MV-4-11 (cell line): ENCODE results near the gene ZFPM1.

Experiments used
- DNase-seq: peaks from one replicate; lab custom pipeline; 2025; lab: John Stamatoyannopoulos, UW

Gene ZFPM1

DNA sequence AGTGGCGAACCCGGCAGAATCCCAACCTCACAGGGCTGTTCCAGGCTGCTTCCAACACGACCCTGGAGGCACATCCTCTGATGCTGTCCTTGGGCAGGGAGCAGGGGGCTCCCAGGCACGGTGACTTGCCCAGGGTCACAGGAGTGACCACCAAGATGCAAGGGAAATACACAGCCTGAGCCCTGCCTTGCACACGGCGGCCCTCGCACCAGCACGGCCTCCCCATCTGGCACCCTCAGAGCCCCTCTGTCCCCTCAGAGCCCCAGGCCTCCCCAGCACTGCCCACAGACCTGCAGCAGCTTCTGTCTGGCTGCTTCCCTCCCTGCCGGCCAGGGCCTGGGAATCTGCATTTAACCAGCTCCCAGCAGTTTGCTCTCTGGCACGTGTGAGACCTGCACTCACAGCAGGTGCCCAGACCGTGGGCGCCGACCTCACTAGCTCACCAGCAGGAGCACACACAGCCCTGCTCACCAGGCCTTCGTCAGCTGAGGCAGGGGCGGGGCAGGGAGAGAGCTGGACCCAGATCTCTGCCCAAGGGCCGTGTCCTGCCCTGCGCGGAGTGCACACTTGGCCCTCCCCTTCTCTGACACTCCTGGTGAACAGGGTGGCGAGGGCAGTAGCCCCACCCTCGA, 87.4 kb downstream of the ZFPM1 start:
- no peak for DNase-seq

DNA sequence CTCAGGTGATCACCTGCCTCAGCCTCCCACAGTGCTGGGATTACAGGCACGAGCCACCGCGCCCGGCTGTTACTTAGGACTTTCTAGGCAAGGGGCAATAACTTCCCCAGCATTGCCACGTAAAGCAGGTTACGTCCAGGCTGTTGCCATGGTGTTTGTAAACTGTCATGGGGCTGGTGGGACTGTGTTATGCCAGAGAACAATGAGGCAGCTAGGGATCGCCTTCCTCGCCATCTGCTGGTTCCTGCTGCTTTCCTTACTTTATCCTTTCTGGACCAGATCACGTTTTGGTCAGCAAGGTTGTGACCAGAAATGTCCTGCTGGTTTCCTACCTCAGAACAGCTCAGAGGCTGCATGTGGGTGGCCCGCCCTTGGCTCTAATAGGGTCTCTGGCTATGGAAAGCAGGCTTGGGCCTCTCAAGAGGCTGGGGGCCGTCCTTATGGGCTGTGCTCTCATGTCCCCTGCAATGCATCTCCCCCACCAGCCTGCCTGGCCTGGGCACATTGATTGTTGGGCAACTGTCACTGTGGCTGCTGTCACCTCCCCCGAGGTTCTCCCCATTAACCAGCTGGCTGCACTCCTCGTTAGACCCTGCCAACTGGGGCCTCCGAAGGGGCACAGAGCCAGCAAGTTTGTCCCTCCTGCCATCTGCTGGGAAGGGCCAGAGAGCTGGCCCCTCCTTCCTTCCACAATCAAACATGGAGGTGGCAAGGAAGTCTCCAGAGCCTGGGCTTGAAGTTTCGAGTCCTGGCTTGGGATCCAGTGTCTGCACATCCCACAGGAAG, 88.9 kb downstream of the ZFPM1 start:
- no peak for DNase-seq

DNA sequence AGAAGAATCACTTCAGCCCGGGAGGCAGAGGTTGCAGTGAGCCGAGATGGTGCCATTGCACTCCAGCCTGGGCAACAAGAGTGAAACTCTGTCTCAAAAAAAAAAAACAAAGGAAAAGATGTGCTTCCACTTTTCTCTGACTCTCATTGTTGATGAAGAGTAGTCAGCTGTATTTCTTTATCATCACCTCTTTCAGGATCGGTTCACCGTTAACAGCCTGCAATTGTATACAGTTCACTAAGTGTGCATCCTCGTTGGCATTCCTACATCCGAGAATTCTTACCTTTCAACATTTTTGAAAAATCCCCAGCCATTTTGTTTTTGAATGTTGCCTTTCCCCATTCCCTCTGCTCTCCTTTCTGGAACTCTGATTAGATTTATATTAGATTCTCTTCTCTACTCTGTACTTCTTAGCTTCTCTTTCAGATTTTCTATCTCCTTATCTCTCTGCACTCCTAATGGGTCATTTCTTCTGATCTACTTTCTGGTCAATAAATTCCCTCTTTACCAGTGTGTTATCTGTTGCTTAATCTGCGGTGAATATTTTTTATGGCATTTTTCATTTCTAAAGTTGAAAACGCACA, 90.2 kb downstream of the ZFPM1 start:
- DNase-seq, result no peak

DNA sequence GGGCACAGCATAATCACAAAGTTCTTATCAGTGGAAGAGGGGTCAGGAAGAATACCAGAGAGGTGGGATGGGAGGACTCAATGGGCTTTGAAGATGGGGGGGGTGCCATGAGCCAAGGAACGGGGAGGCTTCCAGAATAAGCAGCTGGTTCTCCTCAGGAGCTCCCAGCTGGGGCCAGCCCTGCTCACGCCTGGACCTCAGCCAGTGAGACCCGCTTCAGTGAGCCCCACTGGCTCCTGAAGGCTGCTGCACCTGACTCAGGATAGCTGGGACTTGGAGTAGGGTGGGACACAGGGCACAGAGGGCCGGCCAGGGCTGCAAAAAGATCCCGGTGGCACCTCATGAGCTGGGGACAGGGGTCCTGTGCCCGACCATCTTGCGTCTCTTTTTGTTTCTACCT, 92.7 kb downstream of the ZFPM1 start:
- no peak for DNase-seq

DNA sequence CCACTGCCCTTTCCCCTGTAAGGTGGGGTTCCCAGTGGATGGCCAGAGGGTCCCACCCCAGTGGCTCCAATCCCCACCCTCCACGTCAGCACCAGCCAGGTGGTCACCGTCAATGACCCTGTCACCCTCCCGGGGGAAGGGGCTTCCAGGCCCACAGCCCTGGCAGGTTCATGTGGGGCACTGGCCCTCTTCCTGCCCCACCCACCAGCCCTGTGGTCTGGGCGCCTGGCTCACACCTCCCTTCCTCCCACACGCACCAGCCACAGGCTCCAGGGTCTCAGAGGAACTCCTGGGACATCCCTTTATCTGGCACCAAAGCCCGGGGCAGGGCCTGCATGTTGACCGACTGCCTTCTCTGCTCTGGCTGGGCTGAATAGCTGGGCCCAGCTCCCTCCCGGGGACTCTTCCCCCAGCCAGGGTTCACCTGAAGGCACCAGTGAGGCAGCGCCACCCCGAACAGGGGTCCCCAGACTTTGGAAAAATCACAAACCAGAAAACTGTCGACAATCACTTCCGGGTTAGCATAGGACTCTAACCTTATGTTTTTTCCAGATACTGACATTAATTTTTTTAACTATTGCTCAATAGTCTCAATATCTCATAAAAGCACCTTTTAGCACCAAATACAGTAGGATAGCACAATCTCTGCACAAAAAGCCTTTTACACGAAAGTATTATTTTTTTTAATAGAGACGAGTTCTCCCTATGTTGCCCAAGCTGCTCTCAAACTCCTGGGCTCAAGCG, 95.2 kb downstream of the ZFPM1 start:
- DNase-seq, result no peak

DNA sequence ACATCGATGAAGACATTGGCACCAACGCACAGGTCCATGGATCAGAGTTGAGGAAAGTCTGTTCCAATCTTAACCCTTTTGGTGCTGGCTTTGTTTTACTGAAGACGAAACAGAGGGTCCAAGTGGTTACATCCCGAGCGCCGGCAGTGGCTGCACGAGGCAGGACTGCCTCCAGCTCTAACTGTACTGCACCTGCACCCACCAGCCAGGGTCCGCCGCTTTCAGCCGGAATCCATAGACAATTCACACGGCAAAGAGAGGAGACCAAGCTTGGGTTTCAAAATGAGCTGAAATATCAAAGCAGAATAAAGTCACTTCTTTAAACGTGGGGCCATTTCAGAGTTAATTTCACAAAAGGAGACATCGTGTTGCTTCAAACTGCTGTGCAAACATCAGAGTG, 95.9 kb downstream of the ZFPM1 start:
- no peak for DNase-seq

DNA sequence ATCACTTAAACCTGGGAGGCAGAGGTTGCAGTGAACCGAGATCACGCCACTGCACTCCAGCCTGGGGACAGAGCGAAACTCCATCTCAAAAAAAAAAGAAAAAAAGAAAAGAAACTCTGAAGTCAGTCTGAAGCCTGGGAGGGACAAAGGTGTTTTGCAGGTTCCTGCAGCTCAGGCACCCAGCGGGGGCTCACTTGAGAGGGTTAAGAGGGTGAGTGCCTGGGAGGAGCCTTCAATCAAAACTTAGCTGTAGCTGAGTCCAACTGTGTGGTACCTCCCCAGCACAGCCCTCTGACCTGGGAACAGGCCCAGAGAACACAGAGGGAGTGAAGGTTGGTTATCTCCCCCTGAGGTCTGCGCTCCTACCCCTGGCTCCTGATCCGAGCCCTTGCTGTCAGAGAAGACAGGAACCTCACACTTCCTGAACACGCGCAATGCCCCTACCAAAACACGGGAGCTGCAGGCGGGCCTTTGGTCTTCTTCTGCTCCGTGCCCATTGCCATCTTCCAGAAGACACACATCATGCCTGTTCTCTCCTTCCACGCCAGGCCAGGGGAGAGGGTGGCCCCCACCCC, 96.7 kb downstream of the ZFPM1 start:
- no peak for DNase-seq

DNA sequence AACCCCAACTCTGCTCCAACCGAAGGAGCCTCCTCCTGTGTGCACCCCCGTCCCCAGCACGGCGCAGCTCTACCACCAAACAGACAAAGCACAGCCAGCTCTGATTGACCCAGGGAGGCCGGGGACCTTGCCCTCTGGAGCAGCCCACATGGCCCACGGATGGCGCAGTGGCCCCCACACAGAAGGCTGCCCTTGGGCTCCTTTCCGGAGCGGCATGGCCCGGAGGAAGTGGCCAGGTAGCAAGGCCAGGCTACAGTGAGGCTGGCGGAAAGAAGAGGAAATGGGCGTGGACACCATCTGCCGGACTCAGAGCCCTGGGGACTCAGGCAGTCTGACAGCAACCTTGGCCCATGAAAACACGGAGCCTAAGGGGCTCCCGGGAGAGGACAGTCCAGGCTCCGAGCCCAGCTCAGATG, 97.2 kb downstream of the ZFPM1 start:
- DNase-seq, result no peak

DNA sequence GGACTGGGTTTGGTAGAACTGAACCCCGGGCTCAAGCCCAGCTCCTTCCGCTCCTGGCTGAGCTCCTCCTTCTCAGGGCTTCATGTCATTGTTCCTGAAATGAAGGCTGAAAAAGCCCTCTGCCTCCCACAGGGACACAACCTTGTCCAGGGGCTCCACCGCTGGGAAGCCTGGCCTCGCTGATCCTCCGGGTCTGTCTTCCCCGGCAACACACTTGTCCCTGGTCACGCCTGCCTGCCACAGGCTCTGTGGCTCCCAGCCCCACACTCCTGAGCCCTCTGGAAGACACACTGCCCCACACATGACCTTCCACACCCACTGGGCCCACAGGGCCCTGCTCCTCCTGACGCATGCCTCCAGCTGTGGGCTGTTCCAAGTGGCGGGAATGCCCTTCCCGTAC, 99.1 kb downstream of the ZFPM1 start:
- no peak for DNase-seq

DNA sequence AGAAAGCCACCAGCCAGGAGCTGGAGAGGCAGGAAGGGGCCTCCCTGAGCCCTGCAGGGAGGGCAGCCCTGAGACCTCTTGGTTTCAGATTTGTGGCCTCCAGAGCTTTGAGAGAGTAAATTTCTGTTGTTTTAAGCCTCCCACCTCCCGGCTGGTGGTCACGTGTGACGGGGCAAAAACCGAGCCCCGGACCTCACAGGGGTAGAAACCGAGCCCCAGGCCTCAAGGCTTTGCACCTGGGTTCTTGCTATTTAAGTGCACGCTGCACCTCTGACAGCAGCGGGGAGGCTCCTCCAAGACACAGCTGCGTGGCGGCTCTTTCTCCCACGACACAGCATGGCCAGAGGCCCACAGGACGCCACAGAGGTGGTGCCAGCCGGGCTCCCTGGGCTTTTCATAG, 99.7 kb downstream of the ZFPM1 start:
- no peak for DNase-seq

DNA sequence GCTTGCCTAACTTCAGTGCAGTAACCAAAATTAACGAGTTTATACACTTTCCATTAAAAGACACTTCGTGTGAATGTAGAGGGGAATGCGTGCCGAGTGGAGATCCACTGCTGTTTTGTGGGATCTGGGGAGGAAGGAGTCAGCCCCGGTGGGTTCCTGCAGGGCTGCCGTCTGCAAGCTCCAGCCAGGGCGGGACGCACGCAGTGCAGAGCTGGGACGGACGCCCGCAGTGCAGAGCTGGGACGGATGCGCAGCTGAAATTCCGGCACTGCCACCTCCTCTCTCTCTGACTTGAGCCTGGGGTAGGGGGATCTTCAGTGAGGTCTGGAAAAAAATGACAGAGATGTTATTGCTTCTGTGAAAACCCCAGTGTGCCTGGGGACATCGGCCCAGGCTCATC, 100.7 kb downstream of the ZFPM1 start:
- no peak for DNase-seq

DNA sequence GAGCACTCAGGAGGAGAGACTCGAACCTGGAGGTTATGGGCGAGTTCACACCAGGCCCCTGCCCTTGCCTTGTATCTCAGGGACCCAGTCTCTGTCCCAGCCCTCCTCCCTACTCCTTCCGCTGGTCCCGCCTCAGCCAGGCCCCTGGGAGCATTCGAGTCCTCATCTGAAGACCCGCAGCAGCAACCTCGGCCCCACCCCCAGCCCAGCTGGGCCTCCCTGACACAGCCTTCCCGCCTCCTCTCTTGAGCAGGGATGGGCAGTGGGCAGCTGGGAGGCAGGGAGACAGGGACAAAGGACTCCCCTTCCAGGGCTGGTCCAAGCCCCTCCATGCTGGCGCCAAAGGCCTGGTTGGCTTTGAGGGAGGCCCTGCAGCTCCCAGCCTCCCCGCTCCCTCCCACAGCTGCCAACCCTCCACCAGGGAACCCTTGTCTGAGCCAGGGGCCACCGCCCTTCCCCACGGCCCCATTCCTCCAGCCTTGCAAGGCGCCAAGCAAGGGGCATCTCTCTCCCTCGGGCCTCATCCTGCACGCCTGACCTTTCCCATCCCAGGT, 101.7 kb downstream of the ZFPM1 start:
- DNase-seq, result no peak

DNA sequence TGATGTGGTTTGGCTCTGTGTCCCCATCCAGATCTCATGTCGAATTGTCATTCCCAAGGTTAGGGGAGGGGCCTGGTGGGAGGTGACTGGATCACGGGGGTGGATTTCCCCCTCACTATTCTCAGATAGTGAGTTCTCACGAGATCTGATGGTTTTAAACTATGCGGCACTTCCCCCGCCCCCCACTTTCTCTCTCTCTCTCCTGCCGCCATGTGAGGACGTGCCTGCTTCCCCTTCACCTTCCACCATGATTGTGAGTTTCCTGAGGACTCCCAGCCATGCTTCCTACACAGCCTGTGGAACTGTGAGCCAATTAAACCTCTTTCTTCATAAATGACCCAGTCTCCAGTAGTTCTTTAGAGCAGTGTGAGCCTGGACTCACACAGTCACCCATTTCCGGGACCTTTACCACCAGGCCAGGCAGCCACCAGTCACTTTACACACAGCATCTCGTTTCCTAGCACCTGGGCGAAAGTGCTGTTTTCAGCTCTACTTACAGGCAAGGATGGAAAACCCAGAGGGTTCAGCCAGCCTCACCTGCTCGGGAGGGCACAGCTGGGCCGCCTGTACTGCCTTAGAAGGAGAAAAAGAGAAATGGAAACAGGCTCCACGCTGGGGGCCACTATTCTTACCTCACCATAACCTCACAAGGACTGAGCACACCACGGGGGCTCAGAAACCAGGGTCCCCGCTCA, 103.4 kb downstream of the ZFPM1 start:
- DNase-seq, result no peak

DNA sequence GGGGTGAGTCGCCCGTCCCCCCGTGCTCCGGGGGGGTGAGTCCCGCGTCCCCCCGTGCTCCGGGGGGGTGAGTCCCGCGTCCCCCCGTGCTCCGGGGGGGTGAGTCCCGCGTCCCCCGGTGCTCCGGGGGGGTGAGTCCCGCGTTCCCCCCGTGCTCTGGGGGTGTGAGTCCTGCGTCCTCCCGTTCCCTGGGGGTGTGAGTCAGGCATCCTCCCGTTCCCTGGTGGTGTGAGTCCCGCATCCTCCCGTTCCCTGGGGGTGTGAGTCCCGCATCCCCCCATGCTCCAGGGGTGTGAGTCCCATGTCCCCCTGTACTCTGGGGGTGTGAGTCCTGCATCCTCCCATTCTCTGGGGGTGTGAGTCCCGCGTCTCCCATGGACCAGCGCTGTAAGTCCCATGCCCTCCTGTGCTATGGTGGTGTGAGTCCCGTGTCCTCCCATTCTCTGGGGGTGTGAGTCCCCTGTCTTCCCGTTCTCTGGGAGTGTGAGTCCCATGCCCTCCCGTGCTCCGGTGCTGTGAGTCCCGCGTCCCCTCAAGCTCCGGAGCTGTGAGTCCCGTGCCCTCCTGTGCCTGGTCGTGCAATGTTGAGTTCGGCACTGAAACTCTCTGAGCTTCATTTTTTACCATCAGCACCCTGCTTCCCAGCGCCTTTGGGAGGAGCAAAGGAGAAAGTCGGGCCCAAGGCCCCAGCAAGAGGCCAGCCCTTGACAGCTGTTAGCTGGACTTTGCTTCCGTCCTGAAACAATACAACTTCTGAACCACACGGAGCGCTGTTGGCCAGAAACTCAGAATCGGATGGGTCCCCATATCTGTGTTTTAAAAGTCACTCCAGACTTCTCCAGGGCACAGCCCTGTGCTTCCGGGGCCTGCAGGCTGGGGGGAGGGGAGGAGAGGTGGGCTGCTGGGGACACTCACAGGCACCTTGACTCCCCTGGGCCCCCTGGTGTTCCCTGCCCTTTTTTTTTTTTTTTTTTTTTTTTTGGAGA, 105.7 kb downstream of the ZFPM1 start:
- DNase-seq, result peak; percentile 51

DNA sequence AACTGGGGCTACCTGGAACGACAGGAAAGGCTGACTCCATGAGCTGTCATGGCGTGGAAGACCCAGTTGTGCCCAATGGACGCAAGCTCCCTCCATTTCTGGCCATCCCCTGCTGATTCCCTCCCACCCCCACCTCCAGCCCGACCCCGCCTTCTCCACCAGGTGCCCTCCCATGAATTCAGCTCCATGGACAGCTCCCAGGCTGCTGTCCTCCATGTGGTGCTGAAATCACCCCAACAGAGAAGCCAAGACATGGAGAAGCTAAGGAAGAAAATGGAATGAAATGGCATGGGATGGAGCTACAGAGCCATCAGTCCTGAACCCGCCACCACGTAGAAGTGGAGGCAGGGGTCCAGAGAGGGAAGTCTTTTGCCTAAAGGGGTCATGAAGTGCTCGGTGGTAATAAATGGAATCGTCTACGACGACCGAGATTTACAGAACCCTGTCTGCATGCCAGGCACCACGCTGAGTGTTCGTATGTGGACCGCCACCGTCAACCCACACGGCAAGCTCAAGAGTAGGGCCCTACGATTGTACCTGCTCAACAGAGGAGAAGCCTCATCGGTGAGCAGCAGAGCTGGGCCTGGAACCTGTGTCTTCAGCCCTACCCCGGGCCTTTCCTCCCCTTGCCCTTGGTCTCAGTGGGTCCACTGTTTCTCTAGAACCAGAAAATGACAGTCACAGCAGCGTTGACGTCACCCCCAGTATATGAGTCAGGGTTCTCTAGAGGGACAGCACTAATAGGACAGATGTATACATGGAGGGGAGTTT, 107.8 kb downstream of the ZFPM1 start:
- DNase-seq, result no peak

DNA sequence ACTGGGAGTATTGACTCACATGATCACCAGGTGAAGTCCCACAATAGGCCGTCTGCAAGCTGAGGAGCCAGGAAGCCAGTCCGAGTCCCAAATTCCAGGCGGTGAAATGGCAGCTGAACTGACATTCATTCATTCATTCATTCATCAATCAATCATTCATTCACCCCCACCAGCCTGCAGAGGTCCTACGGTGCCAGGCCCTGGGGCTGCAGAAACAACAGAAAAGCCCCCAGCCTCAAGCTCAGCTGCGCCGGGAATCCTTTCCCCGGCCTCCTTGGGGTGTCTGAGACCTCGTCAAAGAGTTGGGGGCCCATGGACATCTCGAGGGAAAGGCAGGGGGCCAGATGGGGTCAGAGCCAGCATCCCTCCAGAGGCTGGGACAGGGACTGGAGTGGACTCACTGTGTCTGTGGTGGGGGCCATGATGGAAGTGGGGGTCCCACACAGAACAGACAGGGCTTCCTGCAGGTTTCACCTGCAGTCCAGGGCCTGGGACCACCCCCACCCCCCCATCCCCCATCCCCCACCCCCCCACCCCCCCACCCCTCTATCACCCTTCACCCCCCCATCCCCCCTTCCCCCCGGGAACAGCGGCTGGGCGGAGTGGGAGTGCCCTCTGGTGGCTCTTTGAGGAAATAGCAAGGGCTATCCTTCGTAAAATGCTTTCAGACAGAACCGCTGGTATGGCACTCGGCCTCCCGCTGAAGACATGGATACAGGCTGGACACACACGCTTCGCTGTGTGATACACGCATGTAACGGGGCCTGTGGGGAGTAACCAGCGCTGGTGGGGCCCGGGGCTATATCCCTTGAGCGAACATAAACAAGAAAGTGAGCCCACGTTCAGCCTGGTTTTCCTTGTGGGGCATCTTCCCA, 108.6 kb downstream of the ZFPM1 start:
- DNase-seq, result peak; percentile 10

DNA sequence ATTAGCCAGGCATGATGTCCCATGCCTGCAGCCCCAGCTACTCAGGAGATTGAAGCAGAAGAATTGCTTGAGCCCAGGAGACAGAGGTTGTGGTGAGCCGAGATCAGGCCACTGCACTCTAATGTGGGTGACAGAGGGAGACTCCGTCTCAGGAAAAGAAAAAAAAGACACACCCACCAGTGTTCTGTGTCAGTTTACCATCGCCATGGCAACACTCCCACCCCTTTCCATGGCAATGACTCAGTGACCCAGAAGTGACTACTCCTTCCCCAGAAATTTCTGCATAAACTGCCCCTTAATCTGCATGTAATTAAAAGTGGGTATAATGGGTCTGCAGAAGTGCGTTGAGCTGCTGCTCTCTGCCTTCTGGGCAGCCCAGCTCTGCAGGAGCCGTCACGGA, 113.1 kb downstream of the ZFPM1 start:
- no peak for DNase-seq
